Kidney tubule cell (primary cell): ENCODE measurements around the gene CHST2.

ENCODE experiments used
- DNase-seq: peaks from one replicate; pipeline ENCODE4 v3.0.0-alpha.2; 2018; ENCODE audit warnings: low spot score

Gene CHST2

DNA sequence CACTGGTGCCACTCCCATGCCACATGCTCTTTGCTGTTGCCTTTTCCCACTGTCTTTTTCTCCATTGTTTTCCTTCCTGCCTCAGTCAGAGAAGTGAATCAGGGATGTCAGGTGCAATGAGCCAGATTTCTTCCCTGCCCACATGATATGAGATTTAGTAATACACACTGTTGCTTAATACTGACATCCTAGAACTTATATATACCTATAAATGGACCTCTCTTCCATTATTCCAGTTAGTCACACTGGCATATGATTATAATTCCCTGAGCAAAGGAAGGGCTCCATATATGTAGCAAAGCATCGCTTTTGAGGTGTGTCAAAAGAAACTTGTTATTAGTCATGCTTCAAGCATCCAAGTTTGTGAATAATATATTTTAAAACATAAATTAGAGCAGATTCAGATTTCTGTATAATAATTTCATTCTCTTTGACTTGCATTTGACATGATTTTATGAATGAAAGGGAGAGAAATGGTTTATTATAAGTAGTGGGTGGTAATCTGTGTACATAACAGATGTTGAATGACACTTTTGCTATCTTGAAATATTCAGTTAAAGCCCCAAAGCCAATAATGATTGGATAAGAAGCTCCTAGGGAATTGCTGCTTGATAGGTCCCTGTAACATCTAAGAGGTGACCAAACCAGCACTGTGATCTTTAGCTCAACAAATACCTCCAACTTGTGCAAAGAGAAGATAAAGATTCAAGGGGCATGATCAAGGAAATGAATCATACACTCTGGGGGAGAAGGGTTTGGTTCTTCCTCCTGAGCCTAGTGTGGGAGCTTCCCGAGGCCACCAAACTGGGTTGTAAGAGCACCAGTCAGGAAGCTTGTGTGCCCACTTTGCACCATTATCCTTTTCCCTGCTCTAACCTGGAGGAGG, 48.6 kb downstream of the CHST2 start:
- peak; percentile 33 for DNase-seq

DNA sequence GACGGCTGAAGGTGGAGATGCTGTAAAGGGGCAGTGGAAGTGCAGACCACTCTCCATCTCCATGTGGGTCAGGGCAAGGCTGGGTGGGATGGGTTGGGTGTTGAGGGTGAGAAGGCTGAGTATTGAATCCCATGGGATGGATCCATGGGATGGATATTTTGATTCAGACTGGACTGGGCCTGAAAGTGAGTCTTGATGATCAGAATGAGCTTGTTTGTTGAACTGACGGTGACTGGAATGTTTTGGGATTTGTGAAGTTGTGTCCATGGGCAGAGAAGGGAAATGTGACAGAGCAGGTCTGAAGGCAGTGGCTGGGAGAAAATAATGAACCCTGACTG, 49.3 kb downstream of the CHST2 start:
- DNase-seq: no peak

DNA sequence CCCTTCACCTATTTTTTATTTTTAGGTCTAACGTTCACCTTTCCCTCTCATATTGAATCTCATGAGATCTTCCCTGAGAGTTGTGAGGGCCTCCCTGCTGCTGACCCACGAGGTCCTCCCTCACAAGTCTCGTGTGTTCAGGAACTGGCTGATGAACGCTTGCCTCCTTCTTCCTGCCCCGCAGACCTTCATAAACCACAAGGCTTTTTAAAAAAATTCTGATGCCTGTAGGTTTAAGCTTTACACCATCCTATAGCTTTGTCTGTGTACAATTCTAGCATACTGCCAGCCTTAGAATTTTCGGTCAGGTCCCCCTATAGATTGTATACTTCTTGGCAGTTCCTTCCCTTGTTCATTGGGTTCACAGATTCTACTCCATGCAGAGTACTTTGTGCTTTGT, 50.5 kb downstream of the CHST2 start:
- no peak for DNase-seq

DNA sequence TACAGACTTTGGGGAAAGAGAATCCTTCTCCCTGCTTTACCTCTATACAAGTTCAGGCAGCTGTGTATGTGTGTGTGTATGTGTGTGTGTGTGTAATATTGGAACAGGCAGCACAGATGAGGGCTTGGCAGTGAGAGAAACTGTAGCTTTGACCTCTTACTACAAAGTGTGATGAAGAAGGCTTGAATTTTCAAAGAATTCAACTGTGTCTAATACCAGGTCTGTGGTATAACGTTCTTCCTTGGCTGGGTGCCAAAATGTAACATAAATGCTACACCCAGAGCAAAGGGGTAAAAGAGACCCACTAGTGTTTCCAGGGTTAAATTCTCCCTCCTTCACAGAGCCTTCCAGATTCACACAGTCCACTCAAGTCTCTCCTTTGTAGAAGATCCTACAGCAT, 51.1 kb downstream of the CHST2 start:
- DNase-seq: no peak

DNA sequence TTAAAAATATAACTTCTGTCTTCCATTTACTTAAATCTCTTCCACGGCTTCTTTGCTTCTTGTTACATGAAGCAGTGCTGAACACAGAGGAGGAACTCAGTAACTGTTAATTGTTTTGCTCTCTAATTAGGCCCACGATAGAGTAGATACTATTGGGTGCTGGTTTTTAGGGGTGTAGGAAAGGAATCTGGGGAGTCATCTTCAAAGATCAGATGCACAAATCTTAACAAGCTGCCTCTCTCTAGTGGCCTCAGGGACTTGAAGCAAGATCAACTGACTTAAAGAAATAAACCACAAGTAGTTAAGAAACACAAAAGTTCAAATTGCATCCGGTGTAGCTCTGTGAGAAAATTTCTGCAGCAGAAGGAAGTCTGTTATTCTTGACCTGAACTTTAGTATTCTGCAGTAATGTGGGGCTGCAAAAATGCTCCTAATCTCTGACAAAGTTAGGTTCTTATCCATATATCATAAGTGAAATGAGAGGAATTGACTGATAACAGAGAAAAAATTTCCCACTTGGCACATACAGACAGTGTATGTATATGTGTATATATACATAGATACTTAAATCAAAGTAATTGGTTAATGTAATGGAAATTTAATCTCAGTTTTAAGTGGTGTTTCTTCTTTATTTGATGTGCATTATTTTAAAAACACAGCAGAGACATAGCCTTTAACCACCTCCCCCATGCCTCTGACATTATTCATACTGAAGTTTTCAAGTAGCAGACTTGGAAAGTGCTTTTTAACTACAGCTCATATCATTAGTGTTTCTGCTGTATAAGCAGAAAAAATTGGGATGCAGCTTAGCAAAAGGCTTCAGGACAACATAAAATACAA, 51.8 kb downstream of the CHST2 start:
- DNase-seq: no peak

DNA sequence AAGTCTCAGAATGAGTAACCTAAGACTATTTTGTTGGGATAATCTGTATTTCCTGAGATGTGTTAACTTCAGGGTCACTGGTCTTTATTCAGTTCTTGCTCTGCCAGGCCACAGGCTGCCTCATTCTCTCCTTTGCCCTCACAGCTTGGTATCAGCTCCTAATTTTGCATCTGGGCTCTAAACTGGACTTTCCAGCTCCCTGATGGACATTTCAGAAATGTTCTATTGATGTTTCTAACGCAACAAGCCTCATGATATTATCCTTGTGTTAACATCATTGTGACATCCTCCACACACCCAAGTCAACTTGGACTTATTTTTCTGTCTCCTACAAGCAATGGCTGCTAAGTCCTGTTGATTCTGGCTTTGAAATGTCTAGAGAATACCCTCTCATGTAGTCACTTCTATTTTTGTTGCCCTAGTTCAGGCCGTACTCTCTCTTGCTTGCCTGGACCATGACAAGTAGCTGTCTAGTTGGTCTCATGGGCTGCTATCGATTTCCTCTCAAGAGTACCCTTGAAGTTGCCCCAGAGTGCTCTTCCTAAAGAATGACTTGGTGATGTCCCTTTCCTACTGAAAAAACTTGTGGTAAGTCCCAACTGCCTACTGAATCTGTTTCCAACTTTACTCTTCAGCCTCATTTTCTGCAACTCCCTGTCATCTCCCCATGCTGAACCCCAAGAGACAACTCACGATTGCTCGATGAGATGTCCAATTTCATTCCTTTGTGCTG, 52.7 kb downstream of the CHST2 start:
- DNase-seq: no peak

DNA sequence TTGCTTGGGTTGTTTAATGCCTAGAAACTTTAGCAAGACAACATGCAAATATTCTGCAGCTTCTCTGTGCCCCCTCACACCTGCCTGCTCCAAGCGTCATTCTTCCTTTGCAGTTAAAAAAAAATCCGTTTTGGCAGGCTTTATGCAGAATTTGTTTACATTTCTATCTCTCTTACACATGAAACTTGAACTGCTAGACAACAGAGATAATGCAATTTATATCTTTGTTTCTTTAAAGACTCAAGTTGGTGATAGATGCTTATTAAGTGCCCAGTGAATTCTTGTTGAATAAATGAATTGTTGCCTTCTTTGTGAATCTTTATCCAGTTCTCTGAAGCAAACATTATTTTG, 53.2 kb downstream of the CHST2 start:
- DNase-seq: no peak

DNA sequence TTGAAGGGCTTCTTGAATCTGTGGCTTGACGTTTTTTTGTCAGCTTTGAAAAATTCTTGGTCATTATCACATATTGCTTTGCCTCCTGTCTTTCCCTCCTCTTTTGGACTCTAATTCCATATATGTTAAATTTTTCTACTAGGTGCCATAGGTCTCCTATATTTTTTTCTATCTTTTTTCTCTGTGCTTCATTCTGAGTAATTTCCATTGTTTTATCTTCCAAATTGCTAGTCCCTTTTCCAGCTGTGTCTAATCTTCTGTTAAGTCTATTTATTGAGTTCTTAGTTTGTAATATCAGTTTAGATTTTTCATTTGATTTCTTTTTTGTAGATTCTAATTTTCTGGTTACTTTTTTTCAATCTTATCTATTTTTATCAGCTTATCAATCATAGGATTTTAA, 53.7 kb downstream of the CHST2 start:
- DNase-seq: no peak
